Measurements from ENCODE around the gene USP24.

Gene USP24

DNA sequence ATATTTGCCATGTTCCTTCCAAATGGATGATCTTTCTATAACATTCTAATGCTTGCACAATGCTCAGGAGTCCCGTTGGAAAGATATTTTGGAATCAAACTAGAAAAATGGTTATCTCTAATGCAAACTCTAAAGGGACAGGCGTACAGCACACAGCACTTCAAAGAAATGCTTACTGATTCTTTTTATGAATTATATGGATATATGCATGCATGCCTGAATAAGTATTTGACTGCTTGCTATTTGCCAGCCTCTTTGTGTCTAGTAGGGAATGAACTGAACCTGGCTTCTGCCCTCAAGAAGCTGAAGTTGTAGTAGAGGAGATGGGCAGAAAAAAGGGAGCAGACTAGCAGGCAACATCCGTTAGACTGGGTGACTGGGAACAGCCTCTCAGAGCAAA lies 127.7 kb downstream of the USP24 start:
- Histone ChIP-seq H2AFZ (ENCODE audit: low read length) (no peak overlapping the region), H3K4me1 (ENCODE audit: insufficient read depth, low read length, poor library complexity, severe bottlenecking) (peaks cover 13% of the 10 kb centered on the region), H3K9ac (ENCODE audit: low read depth, low read length, poor library complexity, severe bottlenecking) (no peak overlapping the region), H3K36me3 (ENCODE audit: insufficient read depth, low read length) (peaks cover 90% of the 10 kb centered on the region), H3K27me3 (ENCODE audit: insufficient read depth, low read length, poor library complexity, severe bottlenecking) (no peaks in the 10 kb centered on the region), H3K9me3 (ENCODE audit: insufficient read depth, low read depth, low read length) (no peaks in the 10 kb centered on the region), H3K4me2 (ENCODE audit: low read depth, low read length, poor library complexity, severe bottlenecking) (no peak overlapping the region), H3K9me2 (replicated peaks; ENCODE audit: low read depth, low read length) (no peaks in the 10 kb centered on the region), H3K4me3 (ENCODE audit: low read length, poor library complexity, severe bottlenecking) (no peak overlapping the region), H3F3A (ENCODE audit: low read depth) (peaks cover 3% of the 10 kb centered on the region; the same call in 1 of the 2 replicates), H4K20me1 (ENCODE audit: insufficient read depth, low read length, poor library complexity, severe bottlenecking) (no peaks in the 10 kb centered on the region), H3K79me2 (ENCODE audit: insufficient read depth, low read length) (no peaks in the 10 kb centered on the region)
- TF ChIP-seq, protein P1, sequence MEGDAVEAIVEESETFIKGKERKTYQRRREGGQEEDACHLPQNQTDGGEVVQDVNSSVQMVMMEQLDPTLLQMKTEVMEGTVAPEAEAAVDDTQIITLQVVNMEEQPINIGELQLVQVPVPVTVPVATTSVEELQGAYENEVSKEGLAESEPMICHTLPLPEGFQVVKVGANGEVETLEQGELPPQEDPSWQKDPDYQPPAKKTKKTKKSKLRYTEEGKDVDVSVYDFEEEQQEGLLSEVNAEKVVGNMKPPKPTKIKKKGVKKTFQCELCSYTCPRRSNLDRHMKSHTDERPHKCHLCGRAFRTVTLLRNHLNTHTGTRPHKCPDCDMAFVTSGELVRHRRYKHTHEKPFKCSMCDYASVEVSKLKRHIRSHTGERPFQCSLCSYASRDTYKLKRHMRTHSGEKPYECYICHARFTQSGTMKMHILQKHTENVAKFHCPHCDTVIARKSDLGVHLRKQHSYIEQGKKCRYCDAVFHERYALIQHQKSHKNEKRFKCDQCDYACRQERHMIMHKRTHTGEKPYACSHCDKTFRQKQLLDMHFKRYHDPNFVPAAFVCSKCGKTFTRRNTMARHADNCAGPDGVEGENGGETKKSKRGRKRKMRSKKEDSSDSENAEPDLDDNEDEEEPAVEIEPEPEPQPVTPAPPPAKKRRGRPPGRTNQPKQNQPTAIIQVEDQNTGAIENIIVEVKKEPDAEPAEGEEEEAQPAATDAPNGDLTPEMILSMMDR (conservative IDR thresholded peaks at IDR 0.05; ENCODE audit: low read length), result no peak
- no peak for TF ChIP-seq EZH2phosphoT487 (IDR thresholded peaks at IDR 0.05; ENCODE audit: borderline replicate concordance)

DNA sequence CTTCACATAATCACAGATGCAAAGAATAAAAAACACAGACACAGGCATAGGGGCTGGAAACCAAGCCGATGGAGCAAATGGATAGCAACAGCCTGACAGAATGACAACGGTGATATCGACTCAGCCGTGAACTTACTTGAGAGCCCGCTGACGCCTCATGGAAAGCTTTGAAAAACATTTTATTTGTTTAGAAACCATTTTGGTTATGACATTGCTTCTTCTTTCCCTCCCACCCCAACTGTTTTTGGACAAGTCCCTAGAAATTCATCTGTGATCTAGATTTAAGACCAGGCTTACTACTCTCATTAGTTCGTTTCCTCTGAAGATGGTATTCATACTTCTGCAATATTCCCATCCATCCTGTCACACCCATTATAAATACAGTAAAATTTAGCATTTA lies 130.9 kb downstream of the USP24 start:
- no peak for TF ChIP-seq EZH2phosphoT487 (IDR thresholded peaks at IDR 0.05; ENCODE audit: borderline replicate concordance)
- TF ChIP-seq, protein P1 (conservative IDR thresholded peaks at IDR 0.05; ENCODE audit: low read length), result no peak
- Histone ChIP-seq H3K27me3 (ENCODE audit: insufficient read depth, low read length, poor library complexity, severe bottlenecking) (no peaks in the 10 kb centered on the region), H3K79me2 (ENCODE audit: insufficient read depth, low read length) (no peaks in the 10 kb centered on the region), H3K9me3 (ENCODE audit: insufficient read depth, low read depth, low read length) (no peaks in the 10 kb centered on the region), H3K9me2 (replicated peaks; ENCODE audit: low read depth, low read length) (no peaks in the 10 kb centered on the region), H2AFZ (ENCODE audit: low read length) (no peak overlapping the region), H4K20me1 (ENCODE audit: insufficient read depth, low read length, poor library complexity, severe bottlenecking) (no peaks in the 10 kb centered on the region), H3K4me3 (ENCODE audit: low read length, poor library complexity, severe bottlenecking) (no peak overlapping the region), H3K9ac (ENCODE audit: low read depth, low read length, poor library complexity, severe bottlenecking) (no peak overlapping the region), H3K4me2 (ENCODE audit: low read depth, low read length, poor library complexity, severe bottlenecking) (no peak overlapping the region), H3F3A (ENCODE audit: low read depth) (peaks cover 3% of the 10 kb centered on the region; the same call in 1 of the 2 replicates), H3K36me3 (ENCODE audit: insufficient read depth, low read length) (peaks cover 92% of the 10 kb centered on the region), H3K4me1 (ENCODE audit: insufficient read depth, low read length, poor library complexity, severe bottlenecking) (peaks cover 13% of the 10 kb centered on the region)

DNA sequence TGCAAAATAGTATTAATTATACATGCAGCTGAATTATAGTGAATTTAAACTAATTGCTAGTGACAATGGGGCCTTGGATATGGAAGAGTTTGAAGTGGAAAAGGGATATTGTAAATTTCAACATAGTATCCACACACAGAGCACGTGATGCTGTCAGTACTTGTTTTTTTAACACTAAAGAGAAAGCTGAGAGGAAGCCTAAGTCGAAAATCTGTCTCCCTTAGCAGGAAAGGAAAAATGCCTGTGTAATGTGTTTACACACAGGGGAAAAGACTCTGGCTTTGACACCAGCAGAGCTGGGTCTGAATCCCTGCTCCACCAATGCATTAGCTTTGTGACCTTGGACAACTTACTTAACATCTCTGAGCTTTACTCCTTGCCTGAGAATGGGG lies 133.3 kb downstream of the USP24 start:
- Histone ChIP-seq H3K4me1 (ENCODE audit: insufficient read depth, low read length, poor library complexity, severe bottlenecking) (no peaks in the 10 kb centered on the region), H3K9me3 (ENCODE audit: insufficient read depth, low read depth, low read length) (no peaks in the 10 kb centered on the region), H4K20me1 (ENCODE audit: insufficient read depth, low read length, poor library complexity, severe bottlenecking) (no peaks in the 10 kb centered on the region), H3F3A (ENCODE audit: low read depth) (no peaks in the 10 kb centered on the region), H3K36me3 (ENCODE audit: insufficient read depth, low read length) (peaks cover 98% of the 10 kb centered on the region), H3K79me2 (ENCODE audit: insufficient read depth, low read length) (no peaks in the 10 kb centered on the region), H3K9me2 (replicated peaks; ENCODE audit: low read depth, low read length) (no peaks in the 10 kb centered on the region), H3K27me3 (ENCODE audit: insufficient read depth, low read length, poor library complexity, severe bottlenecking) (no peaks in the 10 kb centered on the region), H3K9ac (ENCODE audit: low read depth, low read length, poor library complexity, severe bottlenecking) (no peak overlapping the region), H3K4me3 (ENCODE audit: low read length, poor library complexity, severe bottlenecking) (no peak overlapping the region), H3K4me2 (ENCODE audit: low read depth, low read length, poor library complexity, severe bottlenecking) (no peak overlapping the region), H2AFZ (ENCODE audit: low read length) (no peak overlapping the region)
- TF ChIP-seq EZH2phosphoT487 (IDR thresholded peaks at IDR 0.05; ENCODE audit: borderline replicate concordance), result no peak
- TF ChIP-seq, protein P1 (conservative IDR thresholded peaks at IDR 0.05; ENCODE audit: low read length), result no peak
